ENCODE measurements around the gene FSCN2.

The FSCN2 gene

GRCh38 chr17:81538651-81539570 lies 10.7 kb downstream of the FSCN2 start:
- Histone ChIP-seq H3K9me3 (ENCODE audit: control insufficient read depth, low read length) (no peaks in the 10 kb centered on the region), H3K27ac (ENCODE audit: low read depth, low read length, severe bottlenecking) (no peak overlapping the region), H3K4me1 (ENCODE audit: control insufficient read depth, insufficient read depth, low read length, poor library complexity, severe bottlenecking) (no peaks in the 10 kb centered on the region), H3K4me3 (ENCODE audit: extremely low read depth, insufficient read depth, low read length, poor library complexity, severe bottlenecking) (no peak overlapping the region), H3K36me3 (ENCODE audit: control insufficient read depth, insufficient read depth, low read length) (peaks cover 29% of the 10 kb centered on the region)
- 93 to 97% methylated on average over 25 of the region's 26 CpGs for WGBS, 2 experiments (ENCODE audit: insufficient coverage in 2 of 2)

- no peak overlapping the region for H3K4me3 ChIP-seq (ENCODE audit: extremely low read depth, insufficient read depth, low read length, poor library complexity, severe bottlenecking)
- WGBS, 2 experiments (ENCODE audit: insufficient coverage in 2 of 2), result 93 to 95% methylated on average over 6 to 8 of the region's 10 CpGs
- no peaks in the 10 kb centered on the region for H3K9me3 ChIP-seq (ENCODE audit: control insufficient read depth, low read length)
- no peak overlapping the region for H3K27ac ChIP-seq (ENCODE audit: low read depth, low read length, severe bottlenecking)
- no peaks in the 10 kb centered on the region for H3K4me1 ChIP-seq (ENCODE audit: control insufficient read depth, insufficient read depth, low read length, poor library complexity, severe bottlenecking)
- peaks cover 36% of the 10 kb centered on the region for H3K36me3 ChIP-seq (ENCODE audit: control insufficient read depth, insufficient read depth, low read length)
Observed at GRCh38 chr17:81539571-81539900, 11.4 kb downstream of the FSCN2 start.

GRCh38 chr17:81539961-81540675 lies 11.9 kb downstream of the FSCN2 start:
- H3K27ac ChIP-seq (ENCODE audit: low read depth, low read length, severe bottlenecking), result no peak overlapping the region
- 94 to 96% methylated on average over 15 to 26 of the region's 28 CpGs for WGBS, 2 experiments (ENCODE audit: insufficient coverage in 2 of 2)
- H3K36me3 ChIP-seq (ENCODE audit: control insufficient read depth, insufficient read depth, low read length), result peaks cover 39% of the 10 kb centered on the region
- H3K4me3 ChIP-seq (ENCODE audit: extremely low read depth, insufficient read depth, low read length, poor library complexity, severe bottlenecking), result no peak overlapping the region
- no peaks in the 10 kb centered on the region for H3K9me3 ChIP-seq (ENCODE audit: control insufficient read depth, low read length)
- no peaks in the 10 kb centered on the region for H3K4me1 ChIP-seq (ENCODE audit: control insufficient read depth, insufficient read depth, low read length, poor library complexity, severe bottlenecking)

GRCh38 chr17:81540676-81541027 lies 12.5 kb downstream of the FSCN2 start:
- H3K4me3 ChIP-seq (ENCODE audit: extremely low read depth, insufficient read depth, low read length, poor library complexity, severe bottlenecking), result no peak overlapping the region
- WGBS, 2 experiments (ENCODE audit: insufficient coverage in 2 of 2), result 98 to 99% methylated on average over 9 to 14 of the region's 14 CpGs
- H3K9me3 ChIP-seq (ENCODE audit: control insufficient read depth, low read length), result no peaks in the 10 kb centered on the region
- no peaks in the 10 kb centered on the region for H3K4me1 ChIP-seq (ENCODE audit: control insufficient read depth, insufficient read depth, low read length, poor library complexity, severe bottlenecking)
- H3K27ac ChIP-seq (ENCODE audit: low read depth, low read length, severe bottlenecking), result no peak overlapping the region
- H3K36me3 ChIP-seq (ENCODE audit: control insufficient read depth, insufficient read depth, low read length), result peaks cover 43% of the 10 kb centered on the region

- WGBS, 2 experiments (ENCODE audit: insufficient coverage in 2 of 2), result 93 to 94% methylated on average over 11 to 16 of the region's 17 CpGs
- H3K4me1 ChIP-seq (ENCODE audit: control insufficient read depth, insufficient read depth, low read length, poor library complexity, severe bottlenecking), result no peaks in the 10 kb centered on the region
Observed at GRCh38 chr17:81541123-81541522, 12.9 kb downstream of the FSCN2 start.

DNA sequence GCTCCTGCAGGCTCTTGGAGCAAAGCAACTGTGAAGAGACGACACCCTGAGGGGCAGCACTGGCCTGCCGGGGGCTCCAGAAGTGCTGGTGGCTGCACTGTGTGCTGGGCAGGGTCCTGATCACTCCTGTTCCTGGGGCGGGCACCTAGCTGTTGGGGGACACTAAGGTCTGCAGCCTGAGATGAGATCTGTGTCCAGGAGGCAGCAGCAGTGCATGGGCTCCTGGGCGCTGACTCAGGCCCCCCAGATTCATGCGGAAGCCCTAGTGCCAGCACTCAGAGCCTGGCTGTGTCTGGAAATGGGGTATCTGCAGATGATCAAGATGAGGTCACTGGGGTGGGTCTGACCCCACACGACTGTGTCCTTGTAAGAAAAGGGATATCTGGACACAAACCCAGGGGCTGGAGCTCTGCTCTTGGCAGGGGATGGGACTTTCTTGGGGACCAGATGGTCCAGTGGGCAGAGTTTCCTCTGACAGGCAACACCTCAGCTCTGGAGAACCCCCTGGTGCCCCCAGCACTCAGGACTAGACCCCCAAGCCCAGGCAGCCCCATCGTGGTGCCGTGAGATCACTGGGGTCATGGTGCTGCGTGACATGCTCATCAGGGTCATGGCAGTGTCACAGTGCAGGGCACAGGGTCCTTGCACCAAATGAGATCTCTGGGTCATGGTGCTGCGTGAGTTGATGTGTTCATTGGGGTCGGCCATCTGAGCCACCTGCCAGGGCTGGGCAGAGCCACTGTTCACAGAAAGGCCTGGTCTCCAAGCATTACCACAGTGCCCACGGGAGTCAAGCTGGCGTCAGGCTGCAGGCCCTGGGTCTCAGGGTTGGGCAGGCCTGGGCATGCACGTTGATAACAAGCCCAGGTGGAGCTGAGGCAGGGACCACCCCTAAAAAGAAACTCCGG lies 14.5 kb downstream of the FSCN2 start:
- H3K27ac ChIP-seq (ENCODE audit: low read depth, low read length, severe bottlenecking), result no peak overlapping the region
- no peak overlapping the region for H3K4me3 ChIP-seq (ENCODE audit: extremely low read depth, insufficient read depth, low read length, poor library complexity, severe bottlenecking)
- H3K9me3 ChIP-seq (ENCODE audit: control insufficient read depth, low read length), result no peaks in the 10 kb centered on the region
- WGBS, 2 experiments (ENCODE audit: insufficient coverage in 2 of 2), result 94 to 96% methylated on average over 14 to 15 of the region's 15 CpGs
- peaks cover 62% of the 10 kb centered on the region for H3K36me3 ChIP-seq (ENCODE audit: control insufficient read depth, insufficient read depth, low read length)
- H3K4me1 ChIP-seq (ENCODE audit: control insufficient read depth, insufficient read depth, low read length, poor library complexity, severe bottlenecking), result no peaks in the 10 kb centered on the region

More at GRCh38 chr17:81541123-81541522, 12.9 kb downstream of the FSCN2 start:
- Histone ChIP-seq H3K27ac (ENCODE audit: low read depth, low read length, severe bottlenecking) (no peak overlapping the region), H3K4me3 (ENCODE audit: extremely low read depth, insufficient read depth, low read length, poor library complexity, severe bottlenecking) (no peak overlapping the region), H3K36me3 (ENCODE audit: control insufficient read depth, insufficient read depth, low read length) (peaks cover 47% of the 10 kb centered on the region), H3K9me3 (ENCODE audit: control insufficient read depth, low read length) (no peaks in the 10 kb centered on the region)

DNA sequence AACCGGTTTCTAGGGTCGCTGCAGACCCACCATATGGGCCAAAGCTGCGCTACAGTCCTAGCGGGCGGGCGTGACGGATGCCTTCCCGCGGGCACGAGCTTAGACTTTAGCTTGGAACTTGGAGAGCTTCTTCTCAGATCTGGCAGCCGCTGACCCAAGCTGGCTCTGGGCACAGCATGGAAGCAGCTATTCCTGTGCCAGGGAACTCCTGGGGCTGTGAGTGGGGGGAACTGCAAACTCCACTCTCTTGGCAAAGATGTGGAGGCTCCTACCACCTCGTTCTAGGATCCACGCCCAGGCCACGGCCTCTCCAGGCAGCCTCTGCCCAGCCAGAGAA lies 15.1 kb downstream of the FSCN2 start:
- H3K9me3 ChIP-seq (ENCODE audit: control insufficient read depth, low read length), result no peaks in the 10 kb centered on the region
- no peak overlapping the region for H3K4me3 ChIP-seq (ENCODE audit: extremely low read depth, insufficient read depth, low read length, poor library complexity, severe bottlenecking)
- H3K36me3 ChIP-seq (ENCODE audit: control insufficient read depth, insufficient read depth, low read length), result peaks cover 67% of the 10 kb centered on the region
- no peaks in the 10 kb centered on the region for H3K4me1 ChIP-seq (ENCODE audit: control insufficient read depth, insufficient read depth, low read length, poor library complexity, severe bottlenecking)
- no peak overlapping the region for H3K27ac ChIP-seq (ENCODE audit: low read depth, low read length, severe bottlenecking)
- 94 to 95% methylated on average over 14 of the region's 14 CpGs for WGBS, 2 experiments (ENCODE audit: insufficient coverage in 2 of 2)

- Histone ChIP-seq H3K36me3 (ENCODE audit: control insufficient read depth, insufficient read depth, low read length) (peaks cover 69% of the 10 kb centered on the region), H3K4me1 (ENCODE audit: control insufficient read depth, insufficient read depth, low read length, poor library complexity, severe bottlenecking) (no peaks in the 10 kb centered on the region), H3K9me3 (ENCODE audit: control insufficient read depth, low read length) (no peaks in the 10 kb centered on the region), H3K27ac (ENCODE audit: low read depth, low read length, severe bottlenecking) (no peak overlapping the region), H3K4me3 (ENCODE audit: extremely low read depth, insufficient read depth, low read length, poor library complexity, severe bottlenecking) (no peak overlapping the region)
- 96 to 98% methylated on average over 8 to 15 of the region's 15 CpGs for WGBS, 2 experiments (ENCODE audit: insufficient coverage in 2 of 2)
Observed at GRCh38 chr17:81543756-81544155, 15.6 kb downstream of the FSCN2 start.

- Histone ChIP-seq H3K4me3 (ENCODE audit: extremely low read depth, insufficient read depth, low read length, poor library complexity, severe bottlenecking) (no peak overlapping the region), H3K27ac (ENCODE audit: low read depth, low read length, severe bottlenecking) (no peak overlapping the region), H3K4me1 (ENCODE audit: control insufficient read depth, insufficient read depth, low read length, poor library complexity, severe bottlenecking) (no peaks in the 10 kb centered on the region), H3K36me3 (ENCODE audit: control insufficient read depth, insufficient read depth, low read length) (peaks cover 75% of the 10 kb centered on the region), H3K9me3 (ENCODE audit: control insufficient read depth, low read length) (no peaks in the 10 kb centered on the region)
- WGBS, 2 experiments (ENCODE audit: insufficient coverage in 2 of 2), result 86 to 95% methylated on average over 12 to 14 of the region's 16 CpGs
Observed at GRCh38 chr17:81544281-81544974, 16.3 kb downstream of the FSCN2 start.

All from mesodermal cell (in vitro differentiated cells).